H1 (cell line): ENCODE data around the gene STXBP4. TPM values are rescaled to one million over a fixed set of nuclear protein-coding genes. Genes with fewer than 3 reads are reported as not detected.

ENCODE experiments used
- CTCF ChIA-PET: fragments of 300-600 bp; sonication (Branson Sonifier 250); formaldehyde crosslinking; loops from one replicate; lab custom pipeline; 2021; ENCODE audit not compliant: partially characterized antibody; lab: Charles Lee
- POLR2A ChIA-PET: fragments of 300-600 bp; sonication (Branson Sonifier 250); formaldehyde crosslinking; loops from one replicate; lab custom pipeline; 2021; ENCODE audit warnings: inconsistent platforms; ENCODE audit not compliant: partially characterized antibody; lab: Charles Lee
- DNase-seq, 2 experiments: peaks; one replicate each; pipeline versions ENCODE4 v3.0.0 to v3.0.0-alpha.2; 2010 to 2022; ENCODE audit warnings: low spot score in 2 of 2, low read depth in 1 of 2, mixed read lengths in 1 of 2
- FAIRE-seq: peaks from 2 replicates; lab custom pipeline; 2011; peaks lifted over from hg19 to GRCh38; lab: Jason Lieb, UNC
- H2AFZ ChIP-seq: 2 replicates; pipeline ENCODE4 v1.8.1; 2012; ENCODE audit warnings: low read length, inconsistent platforms
- H2AK5ac ChIP-seq: 2 replicates; pipeline ENCODE4 v1.6.1; 2013; ENCODE audit warnings: low read depth, low read length
- H2BK120ac ChIP-seq: replicated peaks from 2 replicates; pipeline ENCODE3; 2013; ENCODE audit warnings: low read depth, low read length, inconsistent platforms
- H2BK12ac ChIP-seq: 2 replicates; pipeline ENCODE4 v1.6.1; 2013; ENCODE audit warnings: low read depth, low read length
- H2BK15ac ChIP-seq: 2 replicates; pipeline ENCODE4 v1.6.1; 2013; ENCODE audit warnings: low read length
- H2BK20ac ChIP-seq: 2 replicates; pipeline ENCODE4 v1.6.1; 2013; ENCODE audit warnings: low read length
- H2BK5ac ChIP-seq: 2 replicates; pipeline ENCODE4 v1.6.1; 2013; ENCODE audit warnings: low read depth, low read length
- H3K14ac ChIP-seq: 2 replicates; pipeline ENCODE4 v1.6.1; 2013; ENCODE audit warnings: inconsistent platforms; ENCODE audit not compliant: insufficient read length
- H3K18ac ChIP-seq: 2 replicates; pipeline ENCODE4 v1.6.1; 2013; ENCODE audit warnings: low read length; ENCODE audit errors: extremely low read depth
- H3K23ac ChIP-seq: 2 replicates; pipeline ENCODE4 v1.6.1; 2013; ENCODE audit warnings: inconsistent platforms; ENCODE audit not compliant: insufficient read length
- H3K23me2 ChIP-seq: 2 replicates; pipeline ENCODE4 v1.6.1; 2013; ENCODE audit warnings: low read depth, low read length
- H3K27ac ChIP-seq: 2 replicates; pipeline ENCODE4 v1.6.1; 2011; ENCODE audit warnings: low read depth, low read length, inconsistent platforms
- H3K27me3 ChIP-seq, 4 experiments: replicated peaks in 1 of 4; 1 replicate in 1 of 4; 2 replicates in 3 of 4; pipeline versions ENCODE4 v1.6.1 to v1.8.1; 2011 to 2013; ENCODE audit warnings: low read length in 3 of 4, mild to moderate bottlenecking in 3 of 4, inconsistent platforms in 2 of 4, mixed read lengths in 2 of 4, moderate library complexity in 1 of 4; ENCODE audit not compliant: control insufficient read depth in 3 of 4, insufficient read depth in 3 of 4; ENCODE audit errors: extremely low read depth in 1 of 4
- H3K36me3 ChIP-seq, 4 experiments: 2 replicates each; pipeline versions ENCODE4 v1.6.1 to v1.8.1; 2011 to 2013; ENCODE audit warnings: mild to moderate bottlenecking in 4 of 4, low read length in 3 of 4, moderate library complexity in 2 of 4, control low read depth in 1 of 4, inconsistent platforms in 1 of 4; ENCODE audit not compliant: insufficient read depth in 4 of 4, control insufficient read depth in 2 of 4
- H3K4ac ChIP-seq: replicated peaks from 2 replicates; pipeline ENCODE3; 2013; ENCODE audit warnings: low read length, low read depth, mixed read lengths, inconsistent platforms; ENCODE audit not compliant: insufficient read length
- H3K4me1 ChIP-seq, 4 experiments: replicated peaks in 1 of 4; 1 replicate in 1 of 4; 2 replicates in 3 of 4; pipeline versions ENCODE4 v1.6.1 to v1.8.1; 2011 to 2013; ENCODE audit warnings: low read length in 3 of 4, inconsistent platforms in 2 of 4, mixed read lengths in 1 of 4; ENCODE audit not compliant: insufficient read depth in 4 of 4, control insufficient read depth in 3 of 4
- H3K4me2 ChIP-seq, 2 experiments: 2 replicates each; pipeline versions ENCODE4 v1.6.1 to v1.8.1; 2011 to 2013; ENCODE audit warnings: low read depth in 2 of 2, low read length in 2 of 2, control low read depth in 1 of 2, inconsistent platforms in 1 of 2, mild to moderate bottlenecking in 1 of 2; ENCODE audit not compliant: insufficient read depth in 1 of 2
- H3K4me3 ChIP-seq, 4 experiments: fragments of 200-600, 300-600 bp in 1 of 4; sonication (generic), shearing (Covaris generic), sonication (Bioruptor Twin) in 1 of 4; 2 replicates each; pipeline versions ENCODE4 v1.5.1 to v1.8.1; 2011 to 2016; ENCODE audit warnings: low read length in 4 of 4, low read depth in 3 of 4, control low read depth in 2 of 4, inconsistent platforms in 2 of 4, mild to moderate bottlenecking in 2 of 4, mixed read lengths in 1 of 4, moderate library complexity in 1 of 4; ENCODE audit not compliant: insufficient read depth in 2 of 4; ENCODE audit errors: extremely low read depth in 1 of 4
- H3K56ac ChIP-seq: replicated peaks from 2 replicates; pipeline ENCODE3; 2013; ENCODE audit warnings: low read depth, mild to moderate bottlenecking, mixed read lengths, low read length, inconsistent platforms; ENCODE audit not compliant: insufficient read length
- H3K79me1 ChIP-seq: 2 replicates; pipeline ENCODE4 v1.6.1; 2013; ENCODE audit warnings: low read depth, low read length, control low read depth
- H3K79me2 ChIP-seq, 2 experiments: 2 replicates each; pipeline versions ENCODE4 v1.6.1 to v1.8.1; 2012 to 2013; ENCODE audit warnings: low read length in 2 of 2, mild to moderate bottlenecking in 2 of 2, inconsistent platforms in 1 of 2; ENCODE audit not compliant: insufficient read depth in 2 of 2, control insufficient read depth in 1 of 2
- H3K9ac ChIP-seq, 4 experiments: replicated peaks in 1 of 4; 1 replicate in 1 of 4; 2 replicates in 3 of 4; pipeline versions ENCODE4 v1.6.1 to v1.8.1; 2011 to 2013; ENCODE audit warnings: low read depth in 3 of 4, low read length in 3 of 4, control low read depth in 2 of 4, mild to moderate bottlenecking in 2 of 4, moderate library complexity in 2 of 4, inconsistent platforms in 1 of 4; ENCODE audit errors: extremely low read depth in 1 of 4
- H3K9me3 ChIP-seq, 2 experiments: 2 replicates each; pipeline versions ENCODE4 v1.6.1 to v1.8.1; 2012 to 2013; ENCODE audit warnings: mild to moderate bottlenecking in 2 of 2, moderate library complexity in 2 of 2, control low read depth in 1 of 2, inconsistent platforms in 1 of 2, low read depth in 1 of 2, low read length in 1 of 2, mixed read lengths in 1 of 2; ENCODE audit not compliant: insufficient read depth in 2 of 2
- H4K20me1 ChIP-seq, 2 experiments: replicated peaks in 1 of 2; 2 replicates each; pipeline versions ENCODE3 to v1.8.1; 2011 to 2013; ENCODE audit warnings: inconsistent platforms in 2 of 2, low read length in 2 of 2, mild to moderate bottlenecking in 1 of 2; ENCODE audit not compliant: insufficient read depth in 2 of 2, control insufficient read depth in 1 of 2
- H4K5ac ChIP-seq: 2 replicates; pipeline ENCODE4 v1.6.1; 2013; ENCODE audit warnings: low read length, low read depth, mixed read lengths, inconsistent platforms; ENCODE audit not compliant: insufficient read length
- H4K8ac ChIP-seq: 2 replicates; pipeline ENCODE4 v1.8.0; 2013; ENCODE audit warnings: mild to moderate bottlenecking, moderate library complexity, low read length, inconsistent platforms; ENCODE audit not compliant: insufficient read depth; ENCODE audit errors: extremely low read depth
- H4K91ac ChIP-seq: replicated peaks from 2 replicates; pipeline ENCODE3; 2013; ENCODE audit warnings: low read length, mixed read lengths, inconsistent platforms; ENCODE audit not compliant: insufficient read length
- EP300 ChIP-seq, 2 experiments: IDR thresholded peaks; 1 replicate in 1 of 2; 2 replicates in 1 of 2; pipeline ENCODE4 v1.6.1; 2011 to 2012; ENCODE audit warnings: low read depth in 2 of 2, low read length in 2 of 2, mild to moderate bottlenecking in 2 of 2, borderline replicate concordance in 1 of 2, inconsistent platforms in 1 of 2, moderate library complexity in 1 of 2
- HDAC6 ChIP-seq: IDR thresholded peaks from one replicate; pipeline ENCODE4 v1.7.1; 2012; ENCODE audit warnings: low read depth, mild to moderate bottlenecking, inconsistent platforms, low read length, moderate library complexity
- SP2 ChIP-seq: IDR thresholded peaks from 2 replicates; pipeline ENCODE4 v1.6.1; 2012; ENCODE audit warnings: mild to moderate bottlenecking, low read length, inconsistent platforms
- WGBS, 2 experiments: shearing (Covaris generic) in 1 of 2; methylation state at CpG; one replicate each; pipeline versions ENCODE4 v1.1.6 to v1.1.7; 2013 to 2015; ENCODE audit warnings: low lambda C conversion rate in 2 of 2, mixed read lengths in 2 of 2, inconsistent platforms in 1 of 2, low coverage in 1 of 2, missing lambda C conversion rate in 1 of 2; ENCODE audit not compliant: insufficient replicate concordance in 2 of 2, insufficient coverage in 1 of 2, insufficient read length in 1 of 2; ENCODE audit errors: extremely low coverage in 1 of 2, missing lambda C conversion rate in 1 of 2; 5-methylcytosine and 5-hydroxymethylcytosine counted together
- polyA plus RNA-seq, 7 experiments: library from polyadenylated mRNA; depleted of rRNA in 3 of 7; stranded (reverse) in 5 of 7; unstranded in 2 of 7; fragments of >200 nt in 5 of 7; fragments of 200-250 nt in 2 of 7; gene quantifications; 1 replicate in 5 of 7; 2 replicates in 1 of 7; 4 replicates in 1 of 7; pipeline versions ENCODE4 v1.2.1 to v1.2.3, GENCODE V29; 2011 to 2013; ENCODE audit warnings: missing spikeins in 2 of 7, mixed read lengths in 2 of 7
- total RNA-seq: library from RNA; stranded (reverse); fragmentation: NEBNext Ultra II Directional; extraction: Animal tissue kit (Norgen Biotek cat#: 25700); gene quantifications from 2 replicates; pipeline ENCODE4 v1.2.1, GENCODE V29; 2021

STXBP4 gene
- total and polyA plus RNA-seq, 2 of the 8 experiments (the other 6 are each of a cell fraction or from before 2014, with no cell fraction given), result 3.2 to 18.5 TPM

DNA sequence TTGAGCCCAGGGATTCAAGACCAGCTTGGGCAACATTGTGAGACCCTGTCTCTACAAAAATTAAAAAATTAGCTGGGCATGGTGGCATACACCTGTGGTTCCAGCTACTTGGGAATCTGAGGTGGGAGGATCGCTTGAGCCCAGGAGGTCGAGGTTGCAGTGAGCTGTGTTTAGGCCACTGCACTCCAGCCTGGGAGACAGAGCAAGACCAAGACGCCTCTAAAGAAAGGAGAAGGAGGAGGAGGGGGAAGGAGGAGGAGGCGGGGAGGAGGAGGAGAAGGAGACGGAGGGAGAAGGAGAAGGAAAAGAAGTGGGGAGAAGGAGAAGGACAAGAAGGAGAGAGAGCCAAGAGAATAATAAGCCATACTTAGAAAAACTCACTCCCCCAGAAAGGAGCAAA is 35.9 kb downstream of the STXBP4 start:
- no peaks in the 10 kb centered on the region for H3K9me3 ChIP-seq
- no peak overlapping the region for H2BK12ac ChIP-seq
- H3K4ac ChIP-seq, result no peak overlapping the region

More for the DNA sequence above, 35.9 kb downstream of the STXBP4 start:
- TF ChIP-seq SP2 (no peak), EP300 (IDR thresholded peaks at IDR 0.05; ENCODE audit: borderline replicate concordance in 1 of 2, low read depth in 2 of 2, low read length in 2 of 2) (no peak), HDAC6 (no peak)
- FAIRE-seq, result no peak
- no peak overlapping the region for H3K4me3 ChIP-seq
- H3K18ac ChIP-seq, result no peak overlapping the region
- no peak overlapping the region for H3K14ac ChIP-seq
- no peak overlapping the region for H3K27ac ChIP-seq
- no peak for DNase-seq
- no peak overlapping the region for H3K23ac ChIP-seq
- no peak overlapping the region for H3K56ac ChIP-seq
- no peaks in the 10 kb centered on the region for H3K4me1 ChIP-seq
- no peak overlapping the region for H2AK5ac ChIP-seq
- no peak overlapping the region for H2BK20ac ChIP-seq
- POLR2A ChIA-PET, result no interaction called here
- no peaks in the 10 kb centered on the region for H3K79me1 ChIP-seq
- WGBS, 2 experiments, result 59% methylated on average over 4 of the region's 5 CpGs; no CpG with 5 or more reads in 1 of the 2 experiments
- CTCF ChIA-PET, result interaction anchor here (0.6 to 6.7 kb wide), 15 partner anchors 10 to 345 kb away, joined by 3 to 107 read pairs (median 4); no protein-coding TSS in a partner anchor
- H2BK5ac ChIP-seq, result no peak overlapping the region
- no peak overlapping the region for H3K9ac ChIP-seq
- H3K4me2 ChIP-seq, result no peak overlapping the region
- H2BK15ac ChIP-seq, result no peak overlapping the region
- peaks cover 0 to 7% (median 0%) of the 10 kb centered on the region in 4 experiments; a peak in 1 of 8 replicates for H3K36me3 ChIP-seq
- no peaks in the 10 kb centered on the region for H3K79me2 ChIP-seq
- no peak overlapping the region for H4K5ac ChIP-seq
- H4K8ac ChIP-seq, result no peak overlapping the region
- H2AFZ ChIP-seq, result no peak overlapping the region
- no peaks in the 10 kb centered on the region for H3K23me2 ChIP-seq
- no peaks in the 10 kb centered on the region for H4K20me1 ChIP-seq
- H2BK120ac ChIP-seq, result no peak overlapping the region
- H3K27me3 ChIP-seq, result no peaks in the 10 kb centered on the region
- no peak overlapping the region for H4K91ac ChIP-seq
